ENCODE measurements around the gene RNF41.

Gene RNF41

DNA sequence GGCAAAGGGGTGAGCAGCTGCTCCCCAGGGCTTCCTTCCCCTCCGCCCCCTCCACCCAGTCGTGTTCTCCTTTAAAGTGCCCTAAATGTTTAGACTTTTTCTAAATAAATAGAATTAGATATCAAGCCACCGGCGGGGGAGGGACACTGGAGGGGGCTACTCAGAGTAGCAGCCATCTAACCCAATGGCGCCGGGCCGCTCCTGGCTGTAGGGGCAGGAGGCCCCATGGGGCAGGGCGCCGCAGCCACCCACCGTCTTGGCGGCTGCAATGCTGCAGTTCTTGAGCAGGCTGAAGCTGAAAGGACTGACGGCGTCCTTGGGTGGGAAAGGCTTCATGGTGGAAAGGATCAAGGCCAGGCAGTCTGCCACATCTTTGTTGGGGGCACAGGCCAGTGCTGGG, 21.3 kb upstream of the RNF41 start:
- no peak for DNase-seq

DNA sequence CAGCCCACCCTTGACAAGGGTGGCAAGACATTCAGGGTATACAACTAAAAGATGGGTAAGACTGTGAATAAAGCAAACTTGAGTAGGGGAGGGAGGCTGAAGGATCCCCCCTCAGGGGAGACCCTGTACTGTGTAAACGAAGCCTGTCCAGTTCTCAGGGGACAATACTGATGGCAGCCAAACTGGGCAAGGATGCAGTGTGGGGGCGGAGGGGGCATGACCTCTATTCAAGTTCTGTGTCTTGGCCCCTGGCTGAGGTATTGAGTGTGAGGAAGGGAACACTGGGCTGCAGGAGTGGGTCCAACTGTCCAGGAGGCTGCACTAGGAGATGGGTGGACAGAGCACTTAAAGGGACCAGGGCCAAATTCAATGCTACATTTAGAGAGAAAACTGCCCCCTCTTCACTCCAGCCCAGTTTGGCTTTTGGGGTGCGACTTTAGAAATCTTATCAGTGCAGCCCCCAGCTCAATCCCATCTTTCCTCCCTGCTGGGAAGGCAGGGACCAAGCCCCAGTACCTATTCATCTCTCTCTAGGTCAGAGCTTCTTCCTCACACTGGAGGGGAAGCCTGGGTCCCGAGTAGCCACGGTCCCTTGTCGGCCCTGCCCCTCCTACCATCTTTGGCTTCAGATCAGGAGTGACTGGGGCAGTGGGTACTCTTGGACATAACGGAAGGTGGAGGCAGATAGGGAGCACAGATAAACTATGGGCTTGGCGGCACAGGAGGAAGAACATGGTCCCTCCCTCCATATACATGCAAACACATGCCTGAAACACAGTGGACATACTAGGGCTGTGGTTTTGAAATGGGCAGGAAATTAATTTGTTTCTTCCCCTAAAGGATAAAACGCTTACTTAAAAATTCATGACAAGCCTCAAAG, 19.9 kb upstream of the RNF41 start:
- DNase-seq, result no peak

DNA sequence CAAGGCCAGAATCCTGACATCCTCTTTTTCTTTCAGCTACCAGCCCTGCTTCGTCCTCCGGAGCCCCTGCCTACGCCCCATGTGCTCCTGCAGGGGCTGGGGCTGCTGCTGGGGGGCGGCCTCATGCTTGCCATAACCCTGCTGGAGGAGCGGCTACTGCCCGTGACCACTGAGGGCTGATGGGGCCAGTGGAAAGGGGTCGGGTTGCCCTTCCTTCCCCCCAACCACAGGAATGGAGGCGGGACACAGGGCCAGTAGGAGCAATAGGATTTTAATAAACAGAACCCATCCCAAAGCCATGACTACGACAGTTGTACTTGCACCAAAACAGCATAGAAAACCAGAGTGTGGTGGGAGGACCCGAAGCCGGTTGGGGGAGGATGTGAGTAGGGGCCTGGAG, 15.8 kb upstream of the RNF41 start:
- DNase-seq, result no peak

DNA sequence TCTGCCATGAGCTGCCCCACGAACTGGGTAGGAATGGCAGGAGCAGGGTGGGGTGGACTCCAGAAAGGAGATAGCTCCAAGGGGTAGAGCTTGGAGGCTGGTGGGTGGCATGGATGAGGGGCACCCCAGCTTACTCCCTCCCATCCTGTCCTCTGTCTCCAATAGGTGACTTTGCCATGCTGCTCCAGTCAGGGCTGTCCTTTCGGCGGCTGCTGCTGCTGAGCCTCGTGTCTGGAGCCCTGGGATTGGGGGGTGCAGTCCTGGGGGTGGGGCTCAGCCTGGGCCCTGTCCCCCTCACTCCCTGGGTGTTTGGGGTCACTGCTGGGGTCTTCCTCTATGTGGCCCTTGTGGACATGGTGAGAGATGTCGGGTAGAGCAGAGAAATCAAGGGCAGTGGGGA, 15.3 kb upstream of the RNF41 start:
- DNase-seq, result no peak

DNA sequence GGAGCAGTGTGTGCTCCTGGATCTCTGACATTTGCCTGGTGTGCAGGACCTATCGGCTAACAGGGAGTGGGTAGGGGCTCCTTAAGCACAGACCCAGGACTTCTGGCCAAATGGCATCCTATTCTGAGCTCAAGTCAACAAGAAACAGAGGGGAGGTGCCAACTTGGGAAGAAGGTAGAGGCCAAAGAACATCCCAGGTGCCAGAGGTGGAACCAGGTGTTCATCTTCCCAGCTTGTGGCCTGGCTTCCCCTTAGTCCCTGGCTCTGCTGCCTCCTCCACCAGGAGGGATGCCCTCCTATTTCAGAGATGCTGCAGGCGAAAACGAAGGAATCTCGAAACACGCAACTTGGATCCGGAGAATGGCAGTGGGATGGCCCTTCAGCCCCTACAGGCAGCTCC, 14.4 kb upstream of the RNF41 start:
- DNase-seq, result no peak

DNA sequence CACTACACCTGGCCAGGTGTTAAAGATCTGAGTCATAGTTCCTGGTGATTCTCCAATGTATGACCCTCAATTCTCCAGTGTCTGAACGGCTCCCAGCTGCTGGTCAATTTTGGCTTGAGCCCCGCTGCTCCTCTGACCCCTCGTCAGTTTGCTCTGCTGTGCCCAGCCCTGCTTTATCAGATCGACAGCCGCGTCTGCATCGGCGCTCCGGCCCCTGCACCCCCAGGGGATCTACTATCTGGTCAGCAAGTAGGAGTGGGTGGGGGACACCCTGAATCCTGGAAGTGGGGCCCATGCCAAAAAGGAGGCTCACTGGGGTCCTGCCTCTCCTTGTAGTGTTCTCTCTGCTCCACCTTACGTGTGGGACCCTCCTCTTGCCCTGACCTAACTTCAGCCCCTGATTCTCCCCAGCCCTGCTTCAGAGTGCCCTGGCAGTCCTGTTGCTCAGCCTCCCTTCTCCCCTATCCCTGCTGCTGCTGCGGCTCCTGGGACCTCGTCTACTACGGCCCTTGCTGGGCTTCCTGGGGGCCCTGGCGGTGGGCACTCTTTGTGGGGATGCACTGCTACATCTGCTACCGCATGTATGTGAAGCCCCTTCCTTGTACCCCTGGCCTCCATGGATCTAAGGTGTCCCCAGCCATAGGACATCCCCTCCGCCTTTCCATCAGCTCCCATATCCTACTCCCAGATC, 13.2 kb upstream of the RNF41 start:
- no peak for DNase-seq

DNA sequence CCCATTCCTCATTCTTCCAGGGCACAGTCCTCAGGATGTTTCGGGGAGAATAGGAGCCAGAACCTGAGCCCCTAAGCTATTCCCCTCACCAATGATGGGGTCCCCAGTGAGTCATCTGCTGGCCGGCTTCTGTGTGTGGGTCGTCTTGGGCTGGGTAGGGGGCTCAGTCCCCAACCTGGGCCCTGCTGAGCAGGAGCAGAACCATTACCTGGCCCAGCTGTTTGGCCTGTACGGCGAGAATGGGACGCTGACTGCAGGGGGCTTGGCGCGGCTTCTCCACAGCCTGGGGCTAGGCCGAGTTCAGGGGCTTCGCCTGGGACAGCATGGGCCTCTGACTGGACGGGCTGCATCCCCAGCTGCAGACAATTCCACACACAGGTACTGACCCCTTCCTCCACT, 9.5 kb upstream of the RNF41 start:
- DNase-seq, result no peak

DNA sequence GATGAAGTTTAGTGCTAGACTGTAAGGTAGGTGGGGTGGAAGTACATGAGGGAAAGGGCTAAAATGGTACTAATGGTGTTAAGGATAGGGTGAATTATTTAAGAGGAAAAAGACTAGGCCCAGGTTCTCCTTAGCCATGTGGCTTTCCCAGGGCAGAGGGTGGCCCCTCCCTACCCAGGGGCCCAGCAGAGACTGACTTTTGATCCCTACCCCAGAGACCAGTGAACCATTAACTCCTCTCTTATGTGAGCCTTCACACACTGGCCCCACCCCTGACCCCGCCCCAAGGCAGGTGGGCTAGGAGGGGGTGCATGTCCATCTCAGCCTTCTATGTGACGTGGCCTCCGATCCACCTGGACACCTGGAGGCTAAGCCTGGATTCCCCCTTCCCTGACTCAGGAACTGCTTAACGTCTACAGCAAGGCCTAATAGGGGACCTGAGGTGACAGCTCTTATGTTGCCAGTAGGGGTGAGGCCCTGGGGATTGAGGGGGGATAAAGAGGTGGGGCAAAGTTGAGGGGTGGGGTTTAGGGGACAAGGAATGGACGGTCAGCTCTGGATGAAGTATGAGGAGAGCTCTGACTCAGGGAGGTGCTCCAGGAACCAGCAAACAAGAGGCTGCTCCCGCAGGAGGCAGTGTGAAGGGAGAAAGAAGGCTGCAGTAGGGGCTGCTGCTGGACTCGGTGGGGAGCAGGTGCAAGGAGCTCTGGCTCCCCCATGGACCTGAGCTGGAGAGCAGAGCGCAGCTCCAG, 8.9 kb upstream of the RNF41 start:
- no peak for DNase-seq

DNA sequence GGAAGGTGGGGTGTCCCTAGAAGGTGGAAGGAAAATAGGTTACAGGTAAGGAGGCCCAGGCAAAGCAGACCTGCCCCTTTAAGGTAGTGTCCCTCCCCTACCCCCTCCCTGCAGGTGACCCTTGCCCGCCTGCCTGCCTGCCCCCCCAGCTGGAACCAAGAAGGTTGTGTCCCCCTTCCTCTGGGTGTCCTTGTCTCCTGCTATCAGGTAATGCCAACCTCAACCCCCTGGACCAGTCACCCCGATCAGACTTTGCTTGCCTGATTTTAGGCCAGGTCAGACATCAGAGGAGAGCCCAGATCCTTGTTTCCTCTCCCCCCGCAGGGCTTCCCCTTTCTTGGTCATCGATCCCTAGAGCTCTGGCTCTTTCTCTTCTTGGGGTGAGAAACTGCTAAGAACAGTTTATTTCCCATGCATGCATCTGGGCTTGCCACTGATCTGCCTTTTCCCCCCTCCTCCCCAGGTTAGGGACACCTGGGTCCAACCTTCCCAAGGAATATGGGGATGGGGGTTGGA, 8.3 kb upstream of the RNF41 start, which contains the start of gene SLC39A5:
TSS of gene SLC39A5 (plus strand) at position 136 of the 516 bp plus-strand sequence. CDS start 1,224 bp downstream, outside the sequence.
- DNase-seq, result no peak

DNA sequence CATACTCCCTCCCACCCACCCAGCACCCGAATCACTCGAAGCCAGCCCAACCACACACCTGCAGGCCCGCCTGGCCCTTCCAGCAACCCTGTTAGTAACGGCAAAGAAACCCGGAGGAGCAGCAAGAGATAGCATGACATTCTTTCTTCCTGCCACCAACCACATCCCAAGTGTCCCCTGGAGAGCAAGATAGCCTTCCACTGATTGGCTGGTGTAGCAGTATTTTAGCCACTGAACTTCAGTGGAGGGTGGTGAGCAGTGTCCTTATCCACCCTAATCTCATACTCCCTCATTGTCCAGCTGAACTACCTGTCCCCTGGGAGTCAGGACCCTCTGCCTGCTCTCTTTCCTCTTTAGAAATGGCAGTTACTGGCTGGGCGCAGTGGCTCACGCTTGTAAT, 7.4 kb upstream of the RNF41 start:
- DNase-seq, result no peak

DNA sequence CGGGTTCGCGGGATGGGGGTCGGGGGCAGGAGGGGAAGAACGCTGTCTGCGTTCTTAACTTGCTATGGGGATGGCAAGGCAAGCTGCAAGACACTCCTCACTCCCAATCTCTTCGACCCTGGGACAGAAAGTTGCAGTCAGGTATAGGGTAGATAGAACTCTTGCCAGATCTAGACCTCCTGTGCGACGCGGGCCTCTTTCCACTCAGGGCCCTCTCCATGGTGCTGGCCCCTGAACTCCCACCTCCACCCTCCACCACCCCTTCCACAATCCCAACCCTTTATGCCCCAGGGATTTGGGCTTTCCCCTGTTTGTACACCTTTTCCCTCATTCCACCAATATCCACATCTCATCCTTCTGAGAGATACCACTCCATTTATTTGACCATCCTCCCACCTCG, 3.2 kb upstream of the RNF41 start:
- DNase-seq, result no peak

DNA sequence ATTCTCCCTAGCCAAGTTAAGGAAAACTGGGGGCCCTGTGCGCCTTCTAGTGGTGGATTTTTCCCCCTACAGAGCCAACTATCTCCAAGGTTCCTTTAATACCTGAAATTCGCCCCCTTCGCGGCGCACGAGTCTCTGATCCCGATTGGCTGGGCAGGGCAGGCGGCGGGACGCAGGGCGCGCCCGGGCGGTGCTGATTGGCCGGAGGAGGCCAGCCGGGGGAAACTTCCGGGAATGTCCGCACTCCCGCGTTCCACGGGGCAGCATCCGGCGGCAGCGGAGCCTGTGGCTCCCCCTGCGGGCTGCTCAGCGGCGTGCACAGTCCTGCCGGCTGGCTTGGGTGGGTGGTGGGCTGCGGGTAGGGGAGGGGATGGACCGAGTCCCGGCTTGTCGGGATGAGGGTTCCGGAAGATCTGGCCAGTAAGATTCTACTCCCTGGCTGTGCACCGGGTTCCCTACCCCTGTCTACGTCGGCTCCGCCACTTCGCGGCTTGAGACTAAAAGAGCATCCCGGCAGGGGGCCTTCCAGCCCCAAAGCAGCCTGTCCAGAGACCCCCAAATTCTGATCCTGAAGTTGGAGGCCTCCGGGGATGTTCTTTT, 2.5 kb upstream of the RNF41 start, which contains the start of gene NABP2:
TSS of gene NABP2 (plus strand) at position 241 of the 600 bp plus-strand sequence. CDS start 515 bp downstream, outside the sequence.
- DNase-seq, result peak; percentile 93

DNA sequence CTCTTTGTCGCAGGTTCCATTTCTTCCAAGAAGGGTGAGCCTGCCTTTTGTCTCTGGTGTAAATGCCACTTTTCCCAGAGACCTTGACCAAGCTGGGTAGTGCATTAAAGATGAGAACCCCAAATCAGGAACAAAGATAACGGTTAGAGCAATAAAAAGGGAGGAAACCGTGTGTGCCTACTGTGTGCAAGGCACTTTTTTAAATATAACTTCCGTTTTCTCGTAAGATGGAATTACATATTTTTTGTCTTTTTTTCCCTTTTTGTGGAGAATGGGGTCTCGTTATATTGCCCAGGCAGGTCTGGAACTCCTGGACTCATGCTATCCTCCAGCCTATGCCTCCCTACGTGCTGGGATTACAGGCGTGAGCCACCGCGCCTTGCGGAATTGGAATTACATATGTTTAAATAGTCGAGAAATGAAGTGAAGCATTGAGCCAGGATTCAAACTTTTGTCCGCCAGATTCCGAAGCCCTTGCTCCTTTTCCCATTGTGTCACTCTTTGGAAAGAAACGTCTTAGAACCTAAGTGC, 1.9 kb upstream of the RNF41 start:
- DNase-seq, result no peak

DNA sequence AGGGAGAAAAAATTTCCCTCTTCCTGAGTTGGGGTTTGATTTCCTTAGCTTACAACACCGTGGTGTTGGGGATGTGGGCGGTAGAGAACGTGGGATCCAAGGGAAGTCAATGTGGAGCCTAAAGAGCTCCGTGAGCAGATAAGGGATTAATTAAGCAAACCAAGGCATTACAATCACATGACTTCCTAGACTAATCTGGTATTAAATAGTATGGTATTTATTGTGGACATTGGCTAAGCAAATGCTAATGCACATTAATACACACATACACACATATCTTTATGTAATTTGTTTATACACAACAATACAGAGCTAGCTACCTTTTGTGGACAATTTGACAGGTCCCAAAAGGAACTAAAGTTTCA, 791 bp upstream of the RNF41 start:
- no peak for DNase-seq

DNA sequence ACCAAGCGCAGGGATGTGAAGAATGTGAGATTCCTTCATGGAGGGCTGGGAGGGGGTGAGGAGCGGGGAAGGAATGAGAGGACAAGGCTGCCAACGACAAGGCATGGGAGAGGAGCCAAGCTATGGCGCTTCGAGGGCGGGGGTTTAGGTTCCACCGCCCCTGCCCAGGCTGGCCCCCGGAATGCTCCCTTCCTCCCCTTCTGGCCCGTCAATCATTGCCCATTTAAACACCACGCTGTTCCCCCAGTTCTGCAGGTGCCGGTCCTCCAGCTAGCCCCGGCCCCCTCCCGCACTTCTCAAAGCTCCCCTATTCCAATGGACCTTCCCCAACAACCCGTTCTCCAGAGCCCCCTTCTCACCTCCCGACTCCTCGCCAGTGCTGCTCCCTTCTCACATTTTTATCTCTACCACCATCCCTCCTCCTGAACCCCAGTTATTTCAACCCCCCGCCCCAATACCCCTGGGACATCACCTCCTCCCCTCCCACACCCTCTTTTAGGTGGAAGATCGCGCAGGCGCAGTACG, 428 bp downstream of the RNF41 start:
- no peak for DNase-seq

DNA sequence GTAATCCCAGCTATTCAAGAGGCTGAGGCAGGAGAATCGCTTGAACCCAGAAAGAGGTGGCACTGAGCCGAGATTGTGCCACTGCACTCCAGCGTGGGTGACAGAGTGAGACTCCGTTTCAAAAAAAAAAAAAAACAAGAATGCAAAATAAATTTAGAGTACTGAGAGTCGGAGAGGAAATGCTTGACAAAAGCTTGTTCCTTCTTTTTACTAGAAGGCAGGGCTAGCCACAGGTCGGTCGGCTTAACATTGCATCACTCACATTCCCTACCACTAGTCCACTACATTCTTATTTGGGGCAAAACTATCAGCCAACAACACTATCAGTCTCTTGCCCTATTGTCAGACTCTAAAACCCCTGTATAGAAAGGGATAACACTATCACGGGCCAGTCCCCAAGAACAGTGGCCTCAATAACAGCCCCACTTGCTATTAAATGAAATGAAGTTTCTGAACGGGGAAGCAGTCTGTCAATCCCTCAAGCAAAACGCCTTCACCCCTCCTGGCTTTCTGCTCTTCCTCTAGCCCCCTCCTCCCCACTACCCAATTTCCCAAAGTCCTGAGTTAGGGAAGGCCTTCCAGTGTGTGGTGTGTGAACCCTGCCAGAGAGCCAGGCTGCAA, 1.0 kb downstream of the RNF41 start:
- DNase-seq, result no peak

DNA sequence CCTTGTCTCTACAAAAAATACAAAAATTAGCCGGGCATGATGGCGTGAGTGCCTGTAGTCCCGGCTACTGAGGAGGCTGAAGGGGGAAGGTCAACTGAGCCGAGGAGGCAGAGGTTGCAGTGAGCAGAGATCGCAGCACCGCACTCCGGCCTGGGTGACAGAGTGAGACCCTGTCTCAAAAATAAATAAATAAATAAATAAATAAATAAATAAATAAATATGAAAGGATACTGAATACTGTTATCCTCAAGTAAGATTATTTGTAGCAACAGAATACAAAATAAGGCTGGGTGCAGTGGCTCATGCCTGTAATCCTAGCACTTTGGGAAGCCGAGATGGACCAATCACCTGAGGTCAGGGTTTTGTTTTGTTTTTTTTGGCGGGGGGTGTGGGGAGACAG, 1.9 kb downstream of the RNF41 start:
- DNase-seq, result no peak

DNA sequence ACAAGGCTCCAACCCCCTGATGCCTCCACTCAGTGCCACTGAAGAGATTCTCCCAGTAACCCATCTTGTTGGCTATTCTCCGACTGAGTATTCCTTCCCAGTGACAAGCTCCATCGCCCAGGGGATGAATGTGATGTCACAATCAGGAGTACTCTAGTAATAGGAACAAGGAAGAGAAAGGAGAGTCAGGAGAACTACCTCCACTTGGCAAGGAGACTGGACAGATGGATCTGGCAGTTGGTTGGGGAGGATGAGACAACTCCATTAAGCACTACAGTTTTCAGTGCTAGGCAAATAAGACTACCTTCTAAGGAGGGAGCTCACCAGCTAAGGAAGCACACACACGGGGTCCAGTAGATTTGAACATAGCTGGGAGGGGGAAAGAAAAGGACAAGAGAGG, 5.3 kb downstream of the RNF41 start:
- no peak for DNase-seq

DNA sequence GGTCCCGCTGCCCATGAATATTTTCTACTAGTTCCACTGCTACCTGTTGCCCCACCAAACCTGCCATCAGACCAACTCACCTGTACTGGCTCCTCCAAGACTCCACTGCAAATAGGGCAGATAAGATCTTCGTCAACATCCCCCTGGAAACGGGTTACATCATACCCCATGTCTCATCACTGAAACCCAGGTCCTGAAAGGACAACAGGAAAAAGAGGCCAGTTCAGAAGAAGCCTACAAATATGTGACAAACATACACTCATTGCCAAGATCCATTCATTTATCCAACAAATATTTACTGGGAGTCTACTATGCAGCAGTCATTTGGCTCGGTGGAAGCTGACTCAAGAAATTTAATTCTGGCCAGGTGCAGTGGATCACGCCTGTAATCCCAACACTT, 7.8 kb downstream of the RNF41 start:
- no peak for DNase-seq

DNA sequence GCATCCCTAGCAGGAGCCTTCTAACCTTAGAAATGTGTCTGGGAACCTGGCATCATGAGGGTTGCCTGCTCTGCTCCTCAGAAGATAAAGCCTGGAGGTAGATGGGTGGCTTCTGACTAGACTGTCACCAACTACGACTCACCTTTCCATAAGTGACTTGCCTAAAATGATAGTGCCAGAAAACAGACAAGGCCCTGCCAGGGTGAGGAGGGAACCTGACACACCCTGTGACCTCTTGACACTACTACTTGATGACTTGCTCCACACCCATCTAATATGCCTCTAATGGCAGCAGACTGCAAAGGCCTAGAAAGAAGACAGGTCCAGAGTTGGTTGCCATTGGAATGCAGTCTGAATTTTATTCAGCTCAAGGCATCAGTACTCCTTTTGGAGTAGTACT, 9.4 kb downstream of the RNF41 start:
- DNase-seq, result no peak

DNA sequence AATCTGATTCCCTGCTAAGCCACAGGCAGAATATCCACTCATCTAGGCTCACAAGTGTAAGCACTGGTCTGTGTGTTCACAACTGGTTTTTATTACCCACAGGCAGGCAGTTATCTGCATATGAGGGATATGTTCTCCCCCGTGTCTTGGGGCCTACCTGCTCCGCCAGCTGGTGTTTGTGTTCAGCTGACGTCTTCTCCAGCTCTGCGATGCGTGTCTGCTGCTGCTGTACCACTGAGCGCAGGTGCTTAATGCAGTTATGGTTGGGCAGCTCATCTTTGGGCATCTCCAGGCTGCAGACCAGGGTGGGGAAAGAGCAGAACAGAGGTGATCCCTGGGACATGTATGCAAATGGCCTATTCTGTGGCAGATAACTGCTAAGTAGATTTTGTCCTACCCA, 13.7 kb downstream of the RNF41 start:
- DNase-seq, result no peak

All from NCI-H187 treated with DMSO at 0.1 percent for 48 hours (cell line).